Measurements from ENCODE around the gene KRTAP5-3.
"Not testable (repeated sequence)": the region's sequence is repeated elsewhere in the genome, so short reads cannot be mapped to it uniquely, and the experiment has no call there.

The KRTAP5-3 gene

DNA sequence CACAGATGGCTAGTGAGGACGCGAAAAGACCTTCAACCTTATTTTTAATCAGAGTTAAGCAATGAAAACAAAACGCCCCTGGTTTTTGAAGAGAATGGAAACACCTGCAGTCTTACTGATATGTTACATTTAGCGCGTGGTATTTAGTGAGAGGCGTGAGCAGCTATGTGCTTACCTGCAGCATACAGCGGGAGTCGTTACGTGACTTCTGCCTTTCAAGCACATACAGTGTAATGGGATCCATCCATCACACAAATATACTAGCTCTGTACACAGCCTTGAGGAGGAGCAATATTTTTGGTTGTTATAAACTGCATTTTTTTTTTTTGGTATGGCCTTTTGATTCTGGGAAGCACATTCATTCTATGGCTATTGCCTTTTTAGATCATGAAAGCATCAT, 15.6 kb downstream of the KRTAP5-3 start:
- Histone ChIP-seq H3K4me3 (ENCODE audit: low read length) (no peak overlapping the region), H3K9ac (ENCODE audit: low read length) (no peak overlapping the region), H3K27me3 (replicated peaks; ENCODE audit: control insufficient read depth, insufficient read depth, low read length) (peaks cover 58% of the 10 kb centered on the region), H3K9me3 (ENCODE audit: control insufficient read depth, low read length) (no peaks in the 10 kb centered on the region), H3K4me1 (ENCODE audit: control insufficient read depth, insufficient read depth, low read length) (no peaks in the 10 kb centered on the region), H3K36me3 (ENCODE audit: control insufficient read depth, insufficient read depth, low read length, severe bottlenecking) (no peaks in the 10 kb centered on the region)
- no peak for DNase-seq (ENCODE audit: low read depth)

DNA sequence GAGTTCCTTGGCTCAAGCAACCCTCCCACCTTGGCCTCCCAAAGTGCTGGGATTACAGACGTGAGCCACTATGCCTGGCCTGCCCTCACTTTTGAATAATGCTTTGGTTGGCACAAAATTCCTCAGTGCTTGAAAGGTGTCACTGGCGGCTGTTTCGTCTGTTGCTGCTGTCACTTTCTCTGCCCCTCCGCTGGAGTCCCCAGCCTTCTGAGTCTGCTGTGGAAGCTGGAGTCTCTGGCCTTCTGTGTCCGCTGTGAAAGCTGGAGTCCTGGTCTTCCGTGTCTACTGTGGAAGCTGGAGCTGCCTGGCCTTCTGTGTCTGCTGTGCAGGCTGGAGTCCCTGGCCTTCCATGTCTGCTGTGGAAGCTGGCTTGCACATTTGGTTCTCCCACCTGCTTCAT, 18.3 kb downstream of the KRTAP5-3 start:
- H3K27me3 ChIP-seq (replicated peaks; ENCODE audit: control insufficient read depth, insufficient read depth, low read length) = peaks cover 43% of the 10 kb centered on the region
- H3K36me3 ChIP-seq (ENCODE audit: control insufficient read depth, insufficient read depth, low read length, severe bottlenecking) = no peaks in the 10 kb centered on the region
- H3K9me3 ChIP-seq (ENCODE audit: control insufficient read depth, low read length) = no peaks in the 10 kb centered on the region
- H3K9ac ChIP-seq (ENCODE audit: low read length) = no peak overlapping the region
- H3K4me3 ChIP-seq (ENCODE audit: low read length) = no peak overlapping the region
- DNase-seq (ENCODE audit: low read depth) = no peak
- H3K4me1 ChIP-seq (ENCODE audit: control insufficient read depth, insufficient read depth, low read length) = no peaks in the 10 kb centered on the region

DNA sequence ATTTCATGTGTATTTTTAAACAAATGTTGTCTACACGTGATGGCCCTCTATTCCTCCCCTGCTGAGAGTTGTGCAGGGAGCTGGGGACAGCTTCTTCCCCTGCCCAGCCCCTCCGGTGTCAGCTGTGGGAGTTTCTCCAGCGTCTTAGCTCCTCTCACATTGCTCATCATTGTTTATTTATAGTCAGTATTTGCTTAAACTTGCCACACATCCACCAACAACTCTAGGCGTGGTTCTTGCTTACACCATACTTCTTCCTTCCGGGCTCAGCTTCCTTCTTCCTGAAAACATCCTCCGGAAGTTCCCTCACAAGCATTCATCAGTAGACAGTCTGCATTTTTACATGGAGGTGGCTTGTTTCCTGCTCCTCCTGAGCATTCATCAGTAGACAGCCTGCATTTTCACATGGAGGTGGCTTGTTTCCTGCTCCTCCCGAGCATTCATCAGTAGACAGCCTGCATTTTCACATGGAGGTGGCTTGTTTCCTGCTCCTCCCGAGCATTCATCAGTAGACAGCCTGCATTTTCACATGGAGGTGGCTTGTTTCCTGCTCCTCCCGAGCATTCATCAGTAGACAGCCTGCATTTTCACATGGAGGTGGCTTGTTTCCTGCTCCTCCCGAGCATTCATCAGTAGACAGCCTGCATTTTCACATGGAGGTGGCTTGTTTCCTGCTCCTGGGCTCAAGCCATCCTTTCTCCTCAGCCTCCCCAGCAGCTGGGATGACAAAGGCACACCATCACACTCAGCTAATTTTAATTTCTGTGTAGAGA, 18.9 kb downstream of the KRTAP5-3 start:
- not testable (repeated sequence) for H3K4me1 ChIP-seq (ENCODE audit: control insufficient read depth, insufficient read depth, low read length); H3K9ac ChIP-seq (ENCODE audit: low read length); H3K9me3 ChIP-seq (ENCODE audit: control insufficient read depth, low read length); H3K4me3 ChIP-seq (ENCODE audit: low read length); H3K36me3 ChIP-seq (ENCODE audit: control insufficient read depth, insufficient read depth, low read length, severe bottlenecking)
- peak; percentile 15 for DNase-seq (ENCODE audit: low read depth)
- H3K27me3 ChIP-seq (replicated peaks; ENCODE audit: control insufficient read depth, insufficient read depth, low read length) = peaks cover 37% of the 10 kb centered on the region

DNA sequence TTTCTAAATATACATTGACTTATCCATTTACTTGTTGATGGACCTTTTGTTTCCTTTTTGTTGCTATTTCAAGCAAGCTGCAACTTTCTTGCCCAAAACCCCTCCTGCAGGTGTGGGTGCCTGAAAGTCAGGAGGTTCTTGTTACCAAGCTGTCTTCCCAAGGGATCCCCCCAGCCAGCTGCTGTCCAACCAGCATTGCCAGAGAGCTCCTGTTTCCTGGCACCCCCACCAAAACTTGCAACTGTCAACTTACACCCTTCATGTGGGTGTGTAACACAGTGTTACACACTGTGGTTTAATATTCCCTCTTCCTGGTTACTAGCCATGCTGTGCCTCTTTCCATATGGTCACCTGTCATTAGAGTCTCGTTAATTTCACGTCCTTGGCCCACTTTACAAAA, 21.6 kb downstream of the KRTAP5-3 start:
- no peak overlapping the region for H3K4me3 ChIP-seq (ENCODE audit: low read length)
- H3K4me1 ChIP-seq (ENCODE audit: control insufficient read depth, insufficient read depth, low read length) = no peaks in the 10 kb centered on the region
- no peaks in the 10 kb centered on the region for H3K36me3 ChIP-seq (ENCODE audit: control insufficient read depth, insufficient read depth, low read length, severe bottlenecking)
- H3K9ac ChIP-seq (ENCODE audit: low read length) = no peak overlapping the region
- H3K9me3 ChIP-seq (ENCODE audit: control insufficient read depth, low read length) = no peaks in the 10 kb centered on the region
- H3K27me3 ChIP-seq (replicated peaks; ENCODE audit: control insufficient read depth, insufficient read depth, low read length) = peaks cover 30% of the 10 kb centered on the region
- DNase-seq (ENCODE audit: low read depth) = no peak

DNA sequence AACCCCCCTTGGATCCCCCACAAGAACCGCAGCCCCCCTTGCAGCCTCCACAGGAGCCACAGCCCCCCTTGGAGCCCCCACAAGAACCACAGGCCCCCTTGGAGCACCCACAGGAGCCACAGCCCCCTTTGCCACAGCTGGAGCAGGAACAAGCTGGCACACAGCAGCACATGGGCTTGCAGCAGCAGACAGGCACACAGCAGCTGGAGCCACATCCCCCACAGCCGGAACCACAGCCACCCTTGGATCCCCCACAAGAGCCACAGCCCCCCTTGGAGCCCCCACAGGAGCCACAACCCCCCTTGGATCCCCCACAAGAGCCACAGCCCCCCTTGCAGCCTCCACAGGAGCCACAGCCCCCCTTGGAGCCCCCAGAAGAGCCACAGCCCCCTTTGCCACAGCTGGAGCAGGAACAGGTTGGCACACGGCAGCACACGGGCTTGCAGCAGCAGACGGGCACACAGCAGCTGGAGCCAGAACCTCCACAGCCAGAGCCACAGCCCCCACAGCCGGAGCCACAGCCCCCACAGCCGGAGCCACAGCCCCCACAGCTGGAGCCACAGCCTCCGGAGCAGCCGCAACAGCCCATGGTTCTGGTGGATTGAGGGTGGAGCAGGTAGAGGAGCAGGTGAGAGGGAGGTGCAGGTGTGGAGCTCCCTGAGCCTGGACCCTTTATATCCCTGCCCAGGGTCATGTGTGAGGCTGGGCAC, 23.4 kb downstream of the KRTAP5-3 start, which contains the start of gene KRTAP5-1:
KRTAP5-1 (minus strand) TSS at position 623 of the 710 bp plus-strand sequence; CDS start at position 589, 34 bp downstream.
- H3K36me3 ChIP-seq (ENCODE audit: control insufficient read depth, insufficient read depth, low read length, severe bottlenecking); H3K4me1 ChIP-seq (ENCODE audit: control insufficient read depth, insufficient read depth, low read length); H3K4me3 ChIP-seq (ENCODE audit: low read length); H3K9ac ChIP-seq (ENCODE audit: low read length); H3K9me3 ChIP-seq (ENCODE audit: control insufficient read depth, low read length); DNase-seq (ENCODE audit: low read depth): not testable (repeated sequence)
- H3K27me3 ChIP-seq (replicated peaks; ENCODE audit: control insufficient read depth, insufficient read depth, low read length) = peaks cover 27% of the 10 kb centered on the region

DNA sequence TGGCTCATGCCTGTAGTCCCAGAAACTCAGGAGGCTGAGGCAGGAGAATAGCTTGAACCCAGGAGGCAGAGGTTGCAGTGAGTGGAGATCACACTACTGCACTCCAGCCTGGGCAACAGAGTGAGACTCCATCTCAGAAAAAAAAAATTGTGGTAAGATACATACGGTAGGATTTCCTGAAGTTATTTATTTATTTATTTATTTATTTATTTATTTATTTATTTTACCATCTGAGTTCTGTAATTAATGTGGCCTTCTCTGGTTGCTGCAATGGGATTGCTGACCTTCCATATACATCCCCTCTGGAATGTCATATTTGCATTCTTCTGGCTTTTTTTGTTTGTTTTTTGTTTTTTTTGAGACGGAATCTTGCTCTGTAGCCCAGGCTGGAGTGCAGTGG, 25.4 kb downstream of the KRTAP5-3 start:
- Histone ChIP-seq H3K27me3 (replicated peaks; ENCODE audit: control insufficient read depth, insufficient read depth, low read length) (peaks cover 33% of the 10 kb centered on the region), H3K9me3 (ENCODE audit: control insufficient read depth, low read length) (peaks cover 11% of the 10 kb centered on the region)
- H3K9ac ChIP-seq (ENCODE audit: low read length); H3K4me1 ChIP-seq (ENCODE audit: control insufficient read depth, insufficient read depth, low read length); H3K36me3 ChIP-seq (ENCODE audit: control insufficient read depth, insufficient read depth, low read length, severe bottlenecking); H3K4me3 ChIP-seq (ENCODE audit: low read length); DNase-seq (ENCODE audit: low read depth): not testable (repeated sequence)

DNA sequence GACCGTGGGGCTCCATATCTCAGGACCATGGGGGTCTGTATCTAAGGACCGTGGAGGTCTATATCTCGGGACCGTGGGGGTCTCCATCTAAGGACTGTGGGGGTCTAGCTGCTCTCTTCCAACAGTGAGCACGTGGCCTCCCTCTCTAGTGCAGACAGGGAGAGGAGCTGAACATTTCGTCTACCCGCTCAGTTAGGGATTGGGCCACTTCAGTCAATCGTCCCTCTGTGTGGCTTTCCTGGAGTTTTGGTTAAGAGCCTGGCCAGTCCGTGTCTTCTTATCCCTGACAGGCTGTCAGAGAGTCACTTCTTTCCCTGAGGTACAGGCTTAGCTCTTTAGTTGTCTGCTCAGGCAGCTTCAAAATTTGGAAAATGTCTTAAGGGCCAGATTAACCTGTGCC, 26.3 kb downstream of the KRTAP5-3 start:
- Histone ChIP-seq H3K27me3 (replicated peaks; ENCODE audit: control insufficient read depth, insufficient read depth, low read length) (peaks cover 34% of the 10 kb centered on the region), H3K4me3 (ENCODE audit: low read length) (no peak overlapping the region), H3K4me1 (ENCODE audit: control insufficient read depth, insufficient read depth, low read length) (no peaks in the 10 kb centered on the region), H3K36me3 (ENCODE audit: control insufficient read depth, insufficient read depth, low read length, severe bottlenecking) (no peaks in the 10 kb centered on the region), H3K9me3 (ENCODE audit: control insufficient read depth, low read length) (peaks cover 13% of the 10 kb centered on the region), H3K9ac (ENCODE audit: low read length) (no peak overlapping the region)
- no peak for DNase-seq (ENCODE audit: low read depth)

DNA sequence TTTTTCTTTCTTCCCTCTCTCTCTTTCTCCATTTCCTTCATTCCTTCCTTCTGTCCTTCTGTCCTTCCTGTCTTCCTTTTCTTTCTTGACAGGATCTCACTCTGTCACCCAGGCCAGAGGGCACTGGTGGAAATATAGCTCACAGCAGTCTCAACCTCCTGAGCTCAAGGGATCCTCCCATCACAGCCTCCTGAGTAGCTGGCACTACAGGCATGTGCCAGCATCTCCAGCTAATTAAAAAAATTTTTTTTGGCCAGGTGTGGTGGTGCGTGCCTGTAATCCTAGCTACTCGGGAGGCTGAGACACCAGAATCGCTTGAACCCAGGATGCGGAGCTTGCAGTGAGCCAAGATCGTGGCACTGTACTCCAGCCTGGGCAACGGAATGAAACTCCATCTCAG, 31.4 kb downstream of the KRTAP5-3 start:
- Histone ChIP-seq H3K9ac (ENCODE audit: low read length) (no peak overlapping the region), H3K4me3 (ENCODE audit: low read length) (no peak overlapping the region), H3K36me3 (ENCODE audit: control insufficient read depth, insufficient read depth, low read length, severe bottlenecking) (no peaks in the 10 kb centered on the region), H3K27me3 (replicated peaks; ENCODE audit: control insufficient read depth, insufficient read depth, low read length) (peaks cover 34% of the 10 kb centered on the region), H3K4me1 (ENCODE audit: control insufficient read depth, insufficient read depth, low read length) (peaks cover 3% of the 10 kb centered on the region), H3K9me3 (ENCODE audit: control insufficient read depth, low read length) (peaks cover 13% of the 10 kb centered on the region)
- DNase-seq (ENCODE audit: low read depth) = no peak

DNA sequence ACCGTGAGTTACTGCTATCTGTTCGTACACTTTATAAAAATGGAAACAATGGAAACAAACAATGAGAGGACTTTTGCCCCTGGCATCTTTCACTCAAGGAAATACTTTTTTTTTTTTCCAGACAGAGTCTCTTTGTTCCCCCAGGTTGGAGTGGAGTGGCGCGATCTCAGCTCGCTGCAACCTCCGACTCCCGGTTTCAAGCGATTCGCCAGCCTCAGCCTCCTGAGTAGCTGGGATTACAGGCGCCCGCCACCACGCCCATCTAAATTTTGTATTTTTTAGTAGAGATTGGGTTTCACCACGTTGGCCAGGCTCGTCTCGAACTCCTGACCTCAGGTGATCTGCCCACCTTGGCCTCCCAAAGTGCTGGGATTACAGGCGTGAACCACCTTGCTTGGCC, 32.5 kb downstream of the KRTAP5-3 start:
- Histone ChIP-seq H3K27me3 (replicated peaks; ENCODE audit: control insufficient read depth, insufficient read depth, low read length) (peaks cover 29% of the 10 kb centered on the region), H3K9me3 (ENCODE audit: control insufficient read depth, low read length) (peaks cover 13% of the 10 kb centered on the region)
- H3K9ac ChIP-seq (ENCODE audit: low read length); H3K36me3 ChIP-seq (ENCODE audit: control insufficient read depth, insufficient read depth, low read length, severe bottlenecking); H3K4me1 ChIP-seq (ENCODE audit: control insufficient read depth, insufficient read depth, low read length); H3K4me3 ChIP-seq (ENCODE audit: low read length); DNase-seq (ENCODE audit: low read depth): not testable (repeated sequence)

- H3K9ac ChIP-seq (ENCODE audit: low read length) = no peak overlapping the region
- H3K27me3 ChIP-seq (replicated peaks; ENCODE audit: control insufficient read depth, insufficient read depth, low read length) = peaks cover 29% of the 10 kb centered on the region
- no peaks in the 10 kb centered on the region for H3K36me3 ChIP-seq (ENCODE audit: control insufficient read depth, insufficient read depth, low read length, severe bottlenecking)
- no peak overlapping the region for H3K4me3 ChIP-seq (ENCODE audit: low read length)
- no peak for DNase-seq (ENCODE audit: low read depth)
- peaks cover 13% of the 10 kb centered on the region for H3K9me3 ChIP-seq (ENCODE audit: control insufficient read depth, low read length)
- peaks cover 3% of the 10 kb centered on the region for H3K4me1 ChIP-seq (ENCODE audit: control insufficient read depth, insufficient read depth, low read length)
Observed at GRCh38 chr11:1574933-1575242, 33.4 kb downstream of the KRTAP5-3 start.

GRCh38 chr11:1574238-1574932, 33.9 kb downstream of the KRTAP5-3 start:
- H3K36me3 ChIP-seq (ENCODE audit: control insufficient read depth, insufficient read depth, low read length, severe bottlenecking) = no peaks in the 10 kb centered on the region
- peak; percentile 80 for DNase-seq (ENCODE audit: low read depth)
- H3K9me3 ChIP-seq (ENCODE audit: control insufficient read depth, low read length) = peaks cover 13% of the 10 kb centered on the region
- peaks cover 3% of the 10 kb centered on the region for H3K4me1 ChIP-seq (ENCODE audit: control insufficient read depth, insufficient read depth, low read length)
- no peak overlapping the region for H3K4me3 ChIP-seq (ENCODE audit: low read length)
- H3K27me3 ChIP-seq (replicated peaks; ENCODE audit: control insufficient read depth, insufficient read depth, low read length) = peaks cover 29% of the 10 kb centered on the region
- no peak overlapping the region for H3K9ac ChIP-seq (ENCODE audit: low read length)
